Fibroblast of lung (primary cell): Measurements from ENCODE around the gene ERAS. TPM values are rescaled to one million over a fixed set of nuclear protein-coding genes. Genes with fewer than 3 reads are reported as not detected.
A peak's percentile ranks its signal among the peaks of the same experiment; 100 is the strongest.

Experiments used
- DNase-seq, 2 donors: peaks; one replicate each; pipeline versions ENCODE4 v3.0.0 to v3.0.0-alpha.2; 2010; ENCODE audit warnings: low read depth in 2 of 2
- H2AFZ ChIP-seq: 2 replicates; pipeline ENCODE4 v1.5.1; 2012; ENCODE audit warnings: low read length, control low read depth, inconsistent platforms
- H3K27ac ChIP-seq: 2 replicates; pipeline ENCODE4 v1.5.1; 2011; ENCODE audit warnings: low read length, control low read depth; ENCODE audit not compliant: insufficient read depth
- H3K27me3 ChIP-seq: 2 replicates; pipeline ENCODE4 v1.5.1; 2011; ENCODE audit warnings: mild to moderate bottlenecking, low read length; ENCODE audit not compliant: control insufficient read depth, insufficient read depth
- H3K36me3 ChIP-seq: 2 replicates; pipeline ENCODE4 v1.5.1; 2011; ENCODE audit warnings: low read length; ENCODE audit not compliant: control insufficient read depth, insufficient read depth
- H3K4me1 ChIP-seq: 2 replicates; pipeline ENCODE4 v1.5.1; 2011; ENCODE audit warnings: low read length; ENCODE audit not compliant: control insufficient read depth, insufficient read depth; ENCODE audit errors: extremely low read depth
- H3K4me2 ChIP-seq: 2 replicates; pipeline ENCODE4 v1.5.1; 2011; ENCODE audit warnings: low read length, control low read depth; ENCODE audit not compliant: insufficient read depth; ENCODE audit errors: extremely low read depth
- H3K4me3 ChIP-seq, 4 experiments: fragments of 200-600 bp in 1 of 4; sonication (generic) in 1 of 4; replicated peaks in 1 of 4; 2 replicates each; pipeline ENCODE4 v1.5.1; 2011 to 2016; ENCODE audit warnings: low read length in 4 of 4, low read depth in 3 of 4, mild to moderate bottlenecking in 3 of 4, control low read depth in 2 of 4, inconsistent platforms in 1 of 4, mixed read lengths in 1 of 4; ENCODE audit not compliant: insufficient read depth in 1 of 4; ENCODE audit errors: control extremely low read depth in 1 of 4
- H3K79me2 ChIP-seq: 2 replicates; pipeline ENCODE4 v1.5.1; 2012; ENCODE audit warnings: mild to moderate bottlenecking, low read length, inconsistent platforms; ENCODE audit not compliant: control insufficient read depth, insufficient read depth
- H3K9ac ChIP-seq: 2 replicates; pipeline ENCODE4 v1.5.1; 2011; ENCODE audit warnings: mild to moderate bottlenecking, low read length, control low read depth; ENCODE audit not compliant: insufficient read depth
- H3K9me3 ChIP-seq: 2 replicates; pipeline ENCODE4 v1.5.1; 2012; ENCODE audit warnings: low read depth, low read length; ENCODE audit not compliant: control insufficient read depth, insufficient read depth
- H4K20me1 ChIP-seq: 2 replicates; pipeline ENCODE4 v1.5.1; 2011; ENCODE audit warnings: low read length; ENCODE audit not compliant: control insufficient read depth, insufficient read depth; ENCODE audit errors: extremely low read depth
- CTCF ChIP-seq, 2 donors: IDR thresholded peaks in 1 of 2; conservative IDR thresholded peaks in 1 of 2; 1 replicate in 1 of 2; 2 replicates in 1 of 2; pipeline ENCODE4 v1.5.1; 2011 to 2012; ENCODE audit warnings: low read length in 2 of 2, control low read depth in 1 of 2, inconsistent platforms in 1 of 2, low read depth in 1 of 2, mild to moderate bottlenecking in 1 of 2
- EZH2 ChIP-seq: IDR thresholded peaks from 2 replicates; pipeline ENCODE4 v1.5.1; 2012; ENCODE audit warnings: low read length, control low read depth, mild to moderate bottlenecking; ENCODE audit errors: missing control alignments
- polyA plus RNA-seq, 2 donors: library from polyadenylated mRNA; depleted of rRNA in 1 of 2; stranded (reverse) in 1 of 2; unstranded in 1 of 2; fragments of >200 nt; gene quantifications; 2 replicates each; pipeline ENCODE4 v1.2.1, GENCODE V29; 2011 to 2012; ENCODE audit warnings: missing spikeins in 1 of 2
- total RNA-seq: library from RNA; depleted of rRNA; stranded (reverse); fragments of >200 nt; gene quantifications from 2 replicates; pipeline ENCODE4 v1.2.1, GENCODE V29; 2014

The ERAS gene
- total and polyA plus RNA-seq, 2 donors (not counting 1 experiment from before 2014, with no cell fraction given): 0.05 TPM; not detected in 1

- Histone ChIP-seq H3K79me2 (no peaks in the 10 kb centered on the region), H3K27ac (no peak overlapping the region), H3K4me2 (no peak overlapping the region), H3K9me3 (no peaks in the 10 kb centered on the region), H4K20me1 (no peaks in the 10 kb centered on the region), H3K27me3 (peaks cover 21% of the 10 kb centered on the region), H3K4me3 (no peak overlapping the region), H3K36me3 (no peaks in the 10 kb centered on the region), H3K9ac (no peak overlapping the region), H2AFZ (no peak overlapping the region), H3K4me1 (no peaks in the 10 kb centered on the region)
- TF ChIP-seq EZH2 (no peak), CTCF (conservative IDR thresholded peaks at IDR 0.05 in 1 of 2, IDR thresholded peaks at IDR 0.05 in 1 of 2; ENCODE audit: low read depth in 1 of 2, low read length in 2 of 2) (no peak)
- peak in 1 of 2 donors; percentile 7 for DNase-seq
Measured at GRCh38 chrX:48833542-48834138, 7.3 kb downstream of the ERAS start.

- H3K36me3 ChIP-seq: no peaks in the 10 kb centered on the region
- H3K27ac ChIP-seq: no peak overlapping the region
- H3K4me2 ChIP-seq: no peak overlapping the region
- H3K4me3 ChIP-seq: no peak overlapping the region
- H3K79me2 ChIP-seq: no peaks in the 10 kb centered on the region
- DNase-seq: no peak
- peaks cover 21% of the 10 kb centered on the region for H3K27me3 ChIP-seq
- no peaks in the 10 kb centered on the region for H3K4me1 ChIP-seq
- H3K9me3 ChIP-seq: no peaks in the 10 kb centered on the region
- H2AFZ ChIP-seq: no peak overlapping the region
- H3K9ac ChIP-seq: no peak overlapping the region
- TF ChIP-seq EZH2: no peak
- TF ChIP-seq CTCF (conservative IDR thresholded peaks at IDR 0.05 in 1 of 2, IDR thresholded peaks at IDR 0.05 in 1 of 2; ENCODE audit: low read depth in 1 of 2, low read length in 2 of 2): no peak
- H4K20me1 ChIP-seq: no peaks in the 10 kb centered on the region
Measured at GRCh38 chrX:48834383-48834709, 8.0 kb downstream of the ERAS start.

- Histone ChIP-seq H3K4me3 (peak within 1 kb of the TSS in 1 of 4 experiments; percentile 20), H3K4me1 (no peaks in the 10 kb centered on the region), H3K79me2 (no peaks in the 10 kb centered on the region), H3K4me2 (no peak within 1 kb of the TSS), H3K27me3 (peaks cover 17% of the 10 kb centered on the region), H3K36me3 (no peaks in the 10 kb centered on the region), H3K9ac (no peak within 1 kb of the TSS), H2AFZ (no peak within 1 kb of the TSS), H3K27ac (no peak within 1 kb of the TSS), H3K9me3 (no peaks in the 10 kb centered on the region), H4K20me1 (no peaks in the 10 kb centered on the region)
- no peak for TF ChIP-seq CTCF (conservative IDR thresholded peaks at IDR 0.05 in 1 of 2, IDR thresholded peaks at IDR 0.05 in 1 of 2; ENCODE audit: low read depth in 1 of 2, low read length in 2 of 2)
- no peak for TF ChIP-seq EZH2
- peak in 1 of 2 donors; percentile 18 for DNase-seq
Measured at GRCh38 chrX:48835524-48836329, 9.4 kb downstream of the ERAS start, which contains the start of gene PCSK1N. Gene PCSK1N (minus strand): TSS chrX:48835610. CDS start chrX:48835532, 78 bp downstream.
